Neural progenitor cell (in vitro differentiated cells): ENCODE results near the gene ST8SIA5.

Experiments
- CTCF ChIP-seq: fragments of 200-600 bp; sonication (generic); IDR thresholded peaks from 2 replicates; pipeline ENCODE4 v1.5.1; 2017; ENCODE audit warnings: antibody characterized with exemption, mild to moderate bottlenecking
- EZH2 ChIP-seq: fragments of 200-600 bp; sonication (generic); IDR thresholded peaks from 2 replicates; pipeline ENCODE4 v1.6.1; 2017; ENCODE audit warnings: antibody characterized with exemption, mild to moderate bottlenecking, moderate library complexity
- EZH2phosphoT487 ChIP-seq: fragments of 200-600 bp; sonication (generic); IDR thresholded peaks from 2 replicates; pipeline ENCODE4 v1.6.1; 2017; ENCODE audit warnings: antibody characterized with exemption

GRCh38 chr18:46770708-46771107 is 13.9 kb upstream of the ST8SIA5 start:
- no peak for TF ChIP-seq CTCF
- TF ChIP-seq EZH2phosphoT487, result no peak
- no peak for TF ChIP-seq EZH2
